Measurements from ENCODE around the gene CLEC19A.

The CLEC19A gene

DNA sequence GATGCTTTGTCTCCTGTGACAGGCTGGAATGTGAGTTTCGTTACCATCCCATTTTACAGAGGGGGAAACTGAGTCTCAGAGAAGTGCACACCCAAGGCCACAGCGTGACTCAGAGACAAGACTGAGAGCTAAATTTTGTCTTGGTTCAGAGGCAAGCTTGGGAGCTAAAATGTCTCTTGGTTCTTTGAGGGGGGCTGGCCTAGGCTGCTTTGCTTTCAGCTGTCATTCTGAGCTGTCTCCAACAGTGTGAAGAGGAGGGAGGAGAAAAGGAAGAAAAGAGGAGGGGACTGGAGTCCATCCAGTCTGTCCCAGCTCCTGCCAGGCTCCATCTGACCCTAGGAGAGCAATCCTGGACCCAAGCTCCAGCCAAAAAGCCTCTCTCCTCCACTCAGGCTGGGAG, at the start of gene CLEC19A:
Gene CLEC19A, plus strand, starts transcription at position 301 of the 400 bp plus-strand sequence. CDS start 121 bp downstream, outside the sequence.
- DNase-seq: no peak

DNA sequence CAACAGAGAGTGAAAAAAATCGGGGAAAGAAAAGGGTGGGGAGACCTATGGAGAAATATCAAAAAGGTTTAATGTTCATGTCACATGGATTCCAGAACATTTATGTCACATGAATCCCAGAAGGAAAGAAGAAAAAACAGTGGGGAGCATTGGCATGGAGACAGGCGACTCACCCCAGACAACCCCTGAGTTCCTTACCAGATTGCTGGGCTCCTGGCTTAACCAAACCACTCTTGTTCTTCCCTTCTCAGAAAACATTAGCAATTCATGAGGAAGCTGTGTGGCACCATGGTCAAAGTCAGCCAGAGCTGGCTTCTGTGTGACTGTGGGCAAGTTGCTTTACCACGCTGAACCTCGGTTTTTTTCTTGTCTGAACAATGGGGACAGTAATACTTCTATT, 49.6 kb upstream of the CLEC19A start:
- DNase-seq: no peak

GRCh38 chr16:19236561-19237209, 48.8 kb upstream of the CLEC19A start:
- no peak for DNase-seq

DNA sequence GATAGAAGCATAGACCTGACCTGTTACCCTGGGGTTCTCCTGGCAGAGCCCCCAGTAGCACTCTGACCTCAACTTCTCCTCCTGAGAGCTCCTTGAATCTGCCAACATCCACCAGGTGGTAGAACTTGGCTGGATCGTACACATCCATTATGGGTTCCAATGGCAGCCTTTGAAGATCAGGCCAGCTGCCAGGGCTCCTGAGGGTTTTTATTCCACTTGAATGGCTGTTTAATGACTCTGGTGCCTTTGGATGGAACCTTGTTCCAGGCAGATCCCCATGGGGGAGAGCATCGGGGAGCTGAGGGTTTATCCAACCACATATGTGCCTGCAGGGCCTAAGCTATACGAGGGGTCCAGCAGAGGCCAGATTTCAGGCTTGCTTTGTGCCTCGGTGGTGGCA, 47.1 kb upstream of the CLEC19A start:
- DNase-seq: no peak

DNA sequence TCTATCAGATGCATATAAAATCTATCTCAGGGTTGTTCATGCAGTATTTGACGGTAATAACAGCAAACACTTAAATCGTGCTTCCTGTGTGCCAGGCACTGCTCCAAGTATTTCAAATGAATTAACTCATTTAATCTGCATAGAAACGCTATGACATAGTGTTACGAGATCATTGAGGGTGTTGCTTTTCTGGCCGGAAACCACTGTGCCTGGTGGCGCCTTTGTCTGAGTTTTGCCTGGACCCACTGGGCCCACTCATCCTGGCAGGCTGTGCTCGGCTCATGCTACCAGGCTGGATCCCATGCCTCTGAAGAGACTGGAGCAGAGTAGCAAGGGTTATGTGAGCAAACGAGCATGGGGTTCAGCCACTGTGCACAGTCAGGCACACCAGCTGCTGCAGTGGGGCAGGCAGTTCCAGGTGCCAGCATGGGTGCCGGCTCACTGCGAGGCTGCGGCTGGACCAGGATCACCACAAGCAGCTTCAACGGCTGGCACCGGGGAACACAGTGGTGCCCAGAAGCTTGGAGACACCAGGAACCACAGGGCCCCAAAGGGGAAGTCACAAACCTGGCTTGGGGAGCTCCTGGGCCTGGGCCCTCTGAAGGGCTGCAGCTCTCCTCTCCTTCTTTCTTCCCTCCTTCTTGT, 45.9 kb upstream of the CLEC19A start:
- no peak for DNase-seq

GRCh38 chr16:19240494-19240893, 45.0 kb upstream of the CLEC19A start:
- no peak for DNase-seq

DNA sequence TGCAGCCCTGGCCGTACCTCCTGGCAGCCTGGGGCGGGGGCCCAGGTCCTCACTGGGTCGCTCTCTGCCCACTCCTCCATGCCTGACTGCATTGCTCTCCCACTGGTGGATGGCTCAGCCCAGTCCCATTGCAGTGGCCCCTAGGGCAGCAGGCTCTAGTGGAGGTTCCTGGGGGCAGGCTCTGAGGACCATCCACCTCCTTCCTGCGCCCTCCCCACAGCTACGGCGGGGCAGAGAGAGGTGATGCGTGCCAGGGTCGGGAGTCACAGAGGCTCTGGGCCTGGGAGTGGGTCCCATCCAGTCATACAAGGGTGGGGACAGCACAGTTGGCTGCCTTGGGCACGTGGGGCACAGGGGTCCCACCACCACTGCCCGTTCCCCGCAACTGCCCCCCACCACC, 44.0 kb upstream of the CLEC19A start:
- no peak for DNase-seq

DNA sequence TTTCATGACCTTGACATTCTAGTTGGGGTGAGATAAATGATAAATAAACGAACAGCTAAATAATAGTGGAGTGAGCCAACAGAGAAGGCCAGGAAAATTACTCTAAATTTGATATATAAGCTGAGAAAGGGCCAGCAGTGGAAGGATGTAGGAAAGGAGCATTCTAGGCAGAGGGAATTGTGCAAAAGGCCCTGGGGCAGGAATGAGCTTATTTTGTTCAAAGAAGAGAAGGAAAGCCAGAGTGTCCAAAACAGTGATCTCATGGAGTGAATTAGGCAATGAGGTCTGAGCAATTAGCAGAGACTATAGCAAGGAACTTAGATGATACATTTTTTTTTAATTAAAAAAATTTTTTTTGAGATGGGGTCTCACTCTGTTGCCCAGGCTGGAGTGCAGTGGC, 43.3 kb upstream of the CLEC19A start:
- DNase-seq: no peak

GRCh38 chr16:19242987-19243575, 42.5 kb upstream of the CLEC19A start:
- no peak for DNase-seq

DNA sequence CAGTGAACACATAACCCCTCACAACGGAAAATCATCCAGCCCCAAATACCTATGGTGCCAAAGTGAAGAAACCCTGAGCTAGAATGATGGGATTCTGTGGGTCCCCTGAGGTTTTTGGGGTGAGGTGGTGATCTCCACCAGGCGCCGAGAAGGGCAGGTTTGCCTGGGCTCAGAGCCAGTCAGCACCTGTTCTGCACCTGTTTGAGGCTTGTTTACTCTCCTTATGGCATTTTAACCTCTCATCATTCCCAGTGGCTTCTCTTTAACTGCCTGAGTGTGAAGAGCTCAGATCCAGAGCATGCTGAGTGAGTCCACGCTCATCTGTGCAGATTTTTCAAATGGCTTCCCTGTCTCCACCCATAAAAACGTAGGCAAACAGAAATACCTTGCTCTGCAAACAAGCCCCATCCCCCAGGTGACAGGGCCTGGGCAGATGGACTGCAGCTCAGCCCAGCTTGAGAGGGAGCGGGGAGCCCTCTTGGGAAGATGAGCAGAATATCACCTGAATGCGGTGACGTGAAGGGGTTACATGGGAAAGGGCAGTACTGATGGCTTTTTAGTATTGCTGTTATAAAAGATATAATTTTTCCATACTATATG, 40.1 kb upstream of the CLEC19A start:
- no peak for DNase-seq

GRCh38 chr16:19252904-19253303, 32.6 kb upstream of the CLEC19A start:
- DNase-seq: no peak

DNA sequence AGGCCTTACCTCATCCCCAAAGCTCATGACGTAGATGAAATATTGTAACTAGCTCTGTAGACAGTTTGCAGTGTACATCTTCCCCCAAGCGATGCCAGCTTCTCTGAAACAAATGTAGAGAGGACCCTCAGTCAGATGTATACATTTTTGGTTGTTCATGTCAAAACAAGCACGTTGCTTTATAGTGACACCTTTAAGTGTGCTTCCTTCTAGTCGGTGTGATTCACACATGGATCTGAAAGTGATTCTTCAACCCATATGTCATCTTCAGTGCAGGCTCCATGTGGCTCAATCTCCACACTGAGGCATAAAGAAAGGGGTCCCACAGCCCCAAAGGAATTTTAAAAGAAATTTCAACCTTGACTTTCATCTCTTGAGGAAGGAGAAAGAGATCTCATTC, 30.9 kb upstream of the CLEC19A start:
- DNase-seq: no peak

GRCh38 chr16:19264123-19264673, 21.3 kb upstream of the CLEC19A start:
- no peak for DNase-seq

DNA sequence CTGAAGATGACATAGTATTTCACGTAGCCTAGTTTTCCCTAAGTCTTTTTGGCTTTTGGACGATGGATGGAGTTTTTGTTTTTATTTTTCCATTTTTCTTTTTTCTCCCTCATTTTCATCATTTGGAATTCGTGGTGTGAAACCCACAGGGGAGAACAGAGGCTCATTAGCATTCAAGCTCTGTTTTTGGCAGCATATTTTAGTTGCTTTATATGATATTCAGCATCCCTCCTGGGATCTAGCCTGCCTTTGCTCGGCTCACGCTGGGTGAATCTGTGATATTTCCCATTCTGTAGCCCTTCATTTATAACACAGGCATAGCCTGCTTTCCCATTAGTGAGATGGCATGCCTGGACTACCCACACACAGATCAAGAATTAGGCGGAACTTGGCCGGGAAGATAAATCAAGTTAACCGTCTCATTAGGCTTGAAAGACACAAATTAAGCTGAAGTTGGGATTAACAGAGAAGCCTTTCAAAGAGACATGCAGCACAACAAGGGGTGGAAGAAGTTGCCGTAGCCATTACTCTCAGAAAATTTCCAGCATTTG, 20.1 kb upstream of the CLEC19A start:
- DNase-seq: no peak

DNA sequence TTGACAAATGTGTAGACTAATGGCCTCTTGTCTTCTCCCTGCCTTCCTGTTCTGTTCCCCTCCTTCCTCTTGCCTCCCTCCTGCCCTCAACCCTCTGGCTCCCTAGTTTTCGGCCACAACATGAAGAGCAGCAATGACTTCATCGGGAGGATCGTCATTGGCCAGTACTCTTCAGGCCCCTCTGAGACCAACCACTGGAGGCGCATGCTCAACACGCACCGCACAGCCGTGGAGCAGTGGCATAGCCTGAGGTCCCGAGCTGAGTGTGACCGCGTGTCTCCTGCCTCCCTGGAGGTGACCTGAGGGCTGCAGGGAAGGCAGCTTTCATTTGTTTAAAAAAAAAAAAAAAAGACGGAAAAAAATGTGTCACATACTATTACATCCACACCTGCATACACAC, 18.8 kb upstream of the CLEC19A start:
- DNase-seq: no peak

DNA sequence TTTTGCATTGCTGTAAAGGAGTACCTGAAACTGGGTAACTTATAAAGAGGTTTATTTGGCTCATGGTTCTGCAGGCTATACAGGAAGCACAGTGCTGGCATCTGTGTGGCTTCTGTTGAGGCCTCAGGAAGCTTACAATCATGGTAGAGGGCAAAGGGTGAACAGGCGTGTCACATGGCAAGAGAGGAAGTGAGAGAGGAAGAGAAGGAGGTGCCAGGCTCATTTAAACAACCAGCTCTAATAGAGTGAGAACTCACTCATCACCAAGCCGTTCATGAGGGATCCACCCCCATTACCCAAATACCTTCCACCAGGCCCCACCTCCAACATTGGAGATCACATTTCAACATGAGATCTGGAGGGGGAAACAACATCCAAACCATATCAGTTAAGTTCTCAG, 16.4 kb upstream of the CLEC19A start:
- DNase-seq: no peak

DNA sequence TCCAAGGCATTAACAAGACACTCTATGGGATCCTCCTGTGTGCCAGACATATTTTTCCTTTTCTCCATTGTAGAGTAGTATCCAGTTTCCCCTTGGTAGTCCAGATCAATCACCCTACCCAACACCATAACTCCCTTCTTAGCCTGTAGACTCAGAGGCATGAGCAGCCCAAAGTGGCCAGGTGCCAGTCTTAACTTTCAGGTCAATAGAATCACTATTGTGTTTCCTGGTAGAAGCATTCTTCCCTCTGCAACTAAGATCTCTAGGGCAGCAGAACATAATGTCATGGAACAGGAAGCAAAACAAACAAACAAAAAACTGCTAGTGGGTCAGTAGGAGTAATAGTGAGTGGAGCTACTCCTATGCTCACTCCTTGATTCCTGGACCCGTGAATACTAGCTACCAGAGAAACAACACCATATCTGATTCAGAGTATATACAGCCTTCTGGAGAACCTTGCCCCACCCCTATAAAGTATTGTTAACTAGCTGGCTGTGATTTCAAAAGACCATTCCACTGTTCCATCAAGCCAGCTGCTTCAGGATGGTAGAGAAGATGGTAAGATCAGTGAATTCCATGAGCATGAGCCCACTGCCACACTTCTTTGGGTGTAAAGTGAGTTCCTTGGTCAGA, 11.2 kb upstream of the CLEC19A start:
- DNase-seq: no peak

DNA sequence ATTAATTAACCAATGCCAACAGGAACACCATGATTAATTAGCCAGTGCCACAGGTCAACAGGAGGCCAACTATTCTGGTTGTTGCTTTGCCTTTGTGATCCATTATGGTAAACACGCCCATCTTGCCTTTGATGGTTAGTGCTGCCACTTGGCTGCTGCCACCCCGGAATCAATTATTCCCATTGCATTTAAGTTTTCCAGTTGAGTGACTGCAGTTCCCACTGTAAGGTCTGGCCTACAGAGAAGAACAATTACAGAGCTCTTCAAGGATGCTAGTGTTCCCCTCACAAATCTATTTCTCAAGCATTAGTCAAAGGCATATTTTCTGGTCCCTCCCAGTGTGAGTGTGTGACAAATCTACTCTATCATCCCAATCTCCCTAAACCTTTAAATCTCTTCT, 7.1 kb upstream of the CLEC19A start:
- DNase-seq: no peak

DNA sequence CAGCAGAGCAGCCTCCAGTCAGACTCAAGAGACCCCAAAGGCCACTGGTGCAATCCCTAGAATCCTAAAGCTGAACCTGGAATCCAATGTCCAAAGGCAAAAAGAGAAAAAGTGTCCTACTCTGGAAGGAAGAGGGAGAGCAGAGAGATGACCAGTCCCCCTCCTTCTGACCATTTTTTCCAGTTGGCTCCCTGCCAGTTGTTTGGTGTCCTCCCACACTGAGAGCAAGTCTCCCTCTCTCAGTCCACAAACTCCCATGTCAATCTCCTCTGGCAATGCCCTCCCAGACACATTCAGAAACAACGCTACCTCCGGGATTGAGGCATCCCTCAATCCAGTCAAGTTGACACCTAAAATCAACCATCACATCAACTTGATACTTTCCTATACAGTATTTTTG, 4.3 kb upstream of the CLEC19A start:
- no peak for DNase-seq

DNA sequence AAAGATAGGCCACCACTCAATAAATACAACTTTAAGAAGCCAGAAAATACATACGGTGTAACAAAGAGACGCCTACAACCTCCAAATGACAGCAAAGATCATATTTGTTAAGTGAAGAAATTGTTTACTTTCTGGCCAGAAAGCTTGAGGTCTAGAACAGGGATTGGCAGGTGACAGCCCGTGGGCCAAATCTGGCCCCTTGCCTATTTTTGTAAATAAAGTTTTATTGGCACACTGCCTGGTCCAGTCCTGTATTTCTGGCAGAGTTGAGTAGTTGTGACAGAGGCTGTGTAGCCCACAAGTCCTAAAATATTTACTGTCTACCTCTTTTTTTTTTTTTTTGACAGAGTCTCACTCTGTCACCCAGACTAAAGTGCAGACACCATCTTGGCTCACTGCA, 3.4 kb upstream of the CLEC19A start:
- DNase-seq: no peak

DNA sequence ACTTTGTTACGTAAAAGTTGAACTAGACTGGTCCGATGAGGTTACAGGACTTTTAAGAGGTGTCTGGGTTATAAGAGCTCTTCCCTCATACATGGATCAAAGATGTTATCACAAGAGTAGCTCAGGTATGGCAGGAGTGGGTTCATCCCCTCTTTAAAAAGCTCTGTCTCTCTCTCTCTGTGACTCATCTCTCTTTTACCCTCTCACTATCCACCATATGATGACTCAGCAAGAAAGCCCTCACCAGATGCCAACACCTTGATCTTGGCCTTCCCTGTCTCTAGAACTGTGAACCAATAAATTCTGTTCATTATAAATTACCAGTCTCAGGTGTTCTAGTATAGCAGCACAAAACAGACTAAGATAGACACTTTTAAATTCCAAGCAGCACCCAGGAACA, 1.9 kb upstream of the CLEC19A start:
- no peak for DNase-seq

- no peak for DNase-seq
Observed at GRCh38 chr16:19284207-19284606, 1.3 kb upstream of the CLEC19A start.

DNA sequence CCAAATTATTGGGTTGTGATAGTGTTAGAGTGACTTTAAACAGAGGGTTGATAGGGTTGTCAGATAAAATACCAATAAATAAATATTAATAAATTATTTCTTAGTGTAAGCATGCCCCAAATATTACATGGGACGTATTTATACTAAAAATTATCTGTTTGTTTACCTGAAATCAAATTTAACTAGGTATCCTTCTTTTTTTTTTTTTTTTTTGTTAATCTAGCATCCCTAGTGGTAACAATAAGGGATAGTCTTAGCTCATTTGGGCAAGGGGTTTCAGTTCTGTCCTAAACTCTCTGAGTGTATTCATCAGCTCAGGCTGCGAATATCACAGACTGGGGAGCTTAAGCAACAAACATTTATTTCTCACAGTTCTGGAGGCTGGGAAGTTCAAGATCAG, 1.3 kb downstream of the CLEC19A start:
- DNase-seq: no peak
